ENCODE data around the gene NPHP4. TPM values are rescaled to one million over a fixed set of nuclear protein-coding genes. Genes with fewer than 3 reads are reported as not detected.

Gene NPHP4
- total and polyA plus RNA-seq, 10 of the 15 experiments (the other 5 are each of a cell fraction or from before 2014, with no cell fraction given) = 0.16 to 10.5 (median 3.1) TPM

GRCh38 chr1:5863238-5863637, 129.0 kb downstream of the NPHP4 start:
- ATAC-seq (no peak), FAIRE-seq (no peak), DNase-seq (ENCODE audit: low read depth, low spot score) (no peak)
- H3K4me3 ChIP-seq = no peak overlapping the region
- no peaks in the 10 kb centered on the region for H3K36me3 ChIP-seq (ENCODE audit: control insufficient read depth in 2 of 2, insufficient read depth in 2 of 2, low read length in 1 of 2)
- H3K79me2 ChIP-seq (ENCODE audit: control insufficient read depth, insufficient read depth, low read length) = no peaks in the 10 kb centered on the region
- no peaks in the 10 kb centered on the region for H3K27me3 ChIP-seq (replicated peaks in 1 of 2; ENCODE audit: control insufficient read depth in 2 of 2, insufficient read depth in 2 of 2, low read length in 1 of 2)
- H3K9me3 ChIP-seq (replicated peaks; ENCODE audit: control insufficient read depth, insufficient read depth, low read length) = no peaks in the 10 kb centered on the region
- ChIA-PET POLR2A (no interaction called here), CTCF (no interaction called here), SMC1A (ENCODE audit: uncharacterized antibody, unreplicated experiment) (no interaction called here), RAD21 (ENCODE audit: unreplicated experiment) (no interaction called here)
- intact Hi-C loops (cut with micrococcal nuclease; ENCODE audit: unreplicated experiment) = no loop called here
- H3K4me1 ChIP-seq (ENCODE audit: control insufficient read depth, insufficient read depth, low read length) = no peaks in the 10 kb centered on the region
- in situ Hi-C loops (cut with MboI) = no loop called here
- H4K20me1 ChIP-seq (ENCODE audit: control insufficient read depth, insufficient read depth) = no peaks in the 10 kb centered on the region
- H3K27ac ChIP-seq (ENCODE audit: control insufficient read depth, insufficient read depth) = no peak overlapping the region
- H2AFZ ChIP-seq (ENCODE audit: control insufficient read depth, low read depth, low read length) = no peak overlapping the region
- 95% methylated on average over 17 of the region's 17 CpGs for WGBS (ENCODE audit: insufficient coverage, insufficient replicate concordance, low lambda C conversion rate, missing lambda C conversion rate)
- no peak overlapping the region for H3K9ac ChIP-seq (ENCODE audit: control insufficient read depth, insufficient read depth, low read length)
- TF ChIP-seq BACH1 (IDR thresholded peaks at IDR 0.05; ENCODE audit: borderline replicate concordance) (no peak), POLR2A (IDR thresholded peaks at IDR 0.05; ENCODE audit: low read depth, low read length) (no peak), NR2F1 (conservative IDR thresholded peaks at IDR 0.05) (no peak), ZZZ3 (IDR thresholded peaks at IDR 0.05; ENCODE audit: control insufficient read depth, insufficient read length, low read depth) (no peak), RCOR1 (conservative IDR thresholded peaks at IDR 0.05; ENCODE audit: low read depth, low read length) (no peak), ZBTB33 (IDR thresholded peaks at IDR 0.05) (no peak), PAX5 (IDR thresholded peaks at IDR 0.05; ENCODE audit: borderline replicate concordance, low read depth, low read length) (no peak), CHD2 (IDR thresholded peaks at IDR 0.05; ENCODE audit: borderline replicate concordance, low read depth, low read length) (no peak), PAX8 (IDR thresholded peaks at IDR 0.05) (no peak), PBX3 (IDR thresholded peaks at IDR 0.05; ENCODE audit: insufficient replicate concordance, low read depth, low read length) (no peak), RAD21 (IDR thresholded peaks at IDR 0.05; ENCODE audit: insufficient read depth, low read depth, low read length) (no peak), ASH2L (IDR thresholded peaks at IDR 0.05; ENCODE audit: borderline replicate concordance, low read depth) (no peak), NKRF (conservative IDR thresholded peaks at IDR 0.05) (no peak), TCF12 (IDR thresholded peaks at IDR 0.05; ENCODE audit: low read depth, low read length) (no peak), NR2C1 (IDR thresholded peaks at IDR 0.05) (no peak), STAT3 (IDR thresholded peaks at IDR 0.05; ENCODE audit: low read depth, low read length) (no peak), ZNF592 (IDR thresholded peaks at IDR 0.05) (no peak), MTA2 (IDR thresholded peaks at IDR 0.05; ENCODE audit: low read depth) (no peak)
- no TSS peak for BruUV-seq (replicated peaks)
- H3K4me2 ChIP-seq (ENCODE audit: control insufficient read depth, insufficient read depth) = no peak overlapping the region

All from GM12878 (cell line).